GM23338 (cell line): ENCODE measurements around the gene BLACAT1. TPM values are rescaled to one million over a fixed set of nuclear protein-coding genes. Genes with fewer than 3 reads are reported as not detected.

Source experiments
- ATAC-seq: fragments of 200-7000 bp; cut with Tn5 transposase; 3 replicates; pipeline ENCODE4 v1.9.1; 2020
- DNase-seq: peaks from one replicate; pipeline ENCODE4 v3.0.0-alpha.2; 2015; ENCODE audit warnings: low spot score
- H2AFZ ChIP-seq: fragments of 200-600 bp; sonication (generic); 2 replicates; pipeline ENCODE4 v1.8.0; 2016; ENCODE audit warnings: antibody characterized with exemption, mild to moderate bottlenecking, moderate library complexity
- H3F3A ChIP-seq: fragments of 200-600 bp; sonication (generic); replicated peaks from 2 replicates; pipeline ENCODE4 v1.8.0; 2017; ENCODE audit warnings: antibody characterized with exemption, mixed run types, low read depth
- H3K27ac ChIP-seq: fragments of 200-600 bp; sonication (generic); 2 replicates; pipeline ENCODE4 v1.6.1; 2016; ENCODE audit warnings: low read depth
- H3K27me3 ChIP-seq: fragments of 200-600 bp; sonication (generic); 2 replicates; pipeline ENCODE4 v1.8.0; 2016; ENCODE audit warnings: mild to moderate bottlenecking, mixed run types, moderate library complexity; ENCODE audit not compliant: insufficient read depth
- H3K36me3 ChIP-seq: fragments of 200-600 bp; sonication (generic); 2 replicates; pipeline ENCODE4 v1.8.0; 2016; ENCODE audit warnings: mild to moderate bottlenecking; ENCODE audit not compliant: insufficient read depth
- H3K4me1 ChIP-seq: fragments of 200-600 bp; sonication (generic); 2 replicates; pipeline ENCODE4 v1.8.0; 2016; ENCODE audit warnings: mild to moderate bottlenecking, moderate library complexity; ENCODE audit not compliant: insufficient read depth
- H3K4me2 ChIP-seq: fragments of 200-600 bp; sonication (generic); 2 replicates; pipeline ENCODE4 v1.7.1; 2017; ENCODE audit warnings: mixed run types
- H3K4me3 ChIP-seq: fragments of 200-600 bp; sonication (generic); 2 replicates; pipeline ENCODE4 v1.6.1; 2016; ENCODE audit warnings: mixed run types
- H3K79me2 ChIP-seq: fragments of 200-600 bp; sonication (generic); replicated peaks from 2 replicates; pipeline ENCODE4 v1.8.0; 2017; ENCODE audit warnings: mild to moderate bottlenecking; ENCODE audit not compliant: insufficient read depth
- H3K9me2 ChIP-seq: fragments of 200-600 bp; sonication (generic); 2 replicates; pipeline ENCODE4 v1.8.0; 2017; ENCODE audit not compliant: insufficient read depth
- H4K20me1 ChIP-seq: fragments of 200-600 bp; sonication (generic); replicated peaks from 2 replicates; pipeline ENCODE4 v1.8.0; 2017; ENCODE audit warnings: mild to moderate bottlenecking; ENCODE audit not compliant: insufficient read depth
- H3K27ac Mint-ChIP-seq: 2 replicates; pipeline ENCODE4 v1.8.0; 2020; ENCODE audit warnings: inconsistent platforms, mild to moderate bottlenecking, moderate library complexity, mixed read lengths
- H3K27me3 Mint-ChIP-seq: 3 replicates; pipeline ENCODE4 v1.8.0; 2022; ENCODE audit warnings: low read depth, mild to moderate bottlenecking, moderate library complexity, mixed read lengths, inconsistent platforms; ENCODE audit not compliant: insufficient read depth, poor library complexity
- H3K36me3 Mint-ChIP-seq: 3 replicates; pipeline ENCODE4 v1.8.0; 2021; ENCODE audit warnings: low read depth, mild to moderate bottlenecking, inconsistent platforms, moderate library complexity, mixed read lengths
- H3K4me1 Mint-ChIP-seq: 3 replicates; pipeline ENCODE4 v1.8.0; 2020; ENCODE audit warnings: mild to moderate bottlenecking, inconsistent platforms, mixed read lengths
- H3K4me3 Mint-ChIP-seq: 3 replicates; pipeline ENCODE4 v1.8.0; 2021; ENCODE audit warnings: moderate library complexity, mild to moderate bottlenecking, inconsistent platforms, mixed read lengths
- H3K9me3 Mint-ChIP-seq: 3 replicates; pipeline ENCODE4 v1.8.0; 2020; ENCODE audit warnings: moderate library complexity, mild to moderate bottlenecking, inconsistent platforms, mixed read lengths
- CREB1 ChIP-seq: fragments of 250-450 bp; sonication (Bioruptor Pico); IDR thresholded peaks from 2 replicates; pipeline ENCODE4 v1.5.0; 2020; ENCODE audit warnings: low read depth, mild to moderate bottlenecking, moderate library complexity
- CTCF ChIP-seq, 2 experiments: fragments of 200-600 bp in 1 of 2; sonication (generic) in 1 of 2; conservative IDR thresholded peaks; 2 replicates each; pipeline versions ENCODE4 v1.5.1 to v1.6.1; 2016 to 2017; ENCODE audit warnings: antibody characterized with exemption in 2 of 2, low read depth in 2 of 2, mild to moderate bottlenecking in 2 of 2, moderate library complexity in 1 of 2
- EZH2 ChIP-seq: fragments of 200-600 bp; sonication (generic); IDR thresholded peaks from one replicate; pipeline ENCODE4 v1.8.0; 2017; ENCODE audit warnings: antibody characterized with exemption, mild to moderate bottlenecking, low read depth; ENCODE audit not compliant: unreplicated experiment
- JUNB ChIP-seq: IDR thresholded peaks from one replicate; pipeline ENCODE4 v1.6.1; 2016; ENCODE audit warnings: antibody characterized with exemption; ENCODE audit not compliant: unreplicated experiment
- NANOG ChIP-seq: IDR thresholded peaks from 2 replicates; pipeline ENCODE4 v1.6.1; 2016; ENCODE audit warnings: antibody characterized with exemption, borderline replicate concordance
- POLR2AphosphoS5 ChIP-seq: IDR thresholded peaks from 2 replicates; pipeline ENCODE4 v1.6.1; 2016; ENCODE audit warnings: antibody characterized with exemption, low read depth
- REST ChIP-seq: IDR thresholded peaks from one replicate; pipeline ENCODE4 v1.6.1; 2018; ENCODE audit warnings: antibody characterized with exemption; ENCODE audit not compliant: unreplicated experiment
- STAT1 ChIP-seq: IDR thresholded peaks from one replicate; pipeline ENCODE4 v1.6.1; 2016; ENCODE audit warnings: antibody characterized with exemption; ENCODE audit not compliant: unreplicated experiment
- ZNF114 ChIP-seq: fragments of 250-450 bp; sonication (Bioruptor Pico); IDR thresholded peaks from 2 replicates; pipeline ENCODE4 v1.5.0; 2020; ENCODE audit warnings: mild to moderate bottlenecking, moderate library complexity
- ZNF462 ChIP-seq: fragments of 250-450 bp; sonication (Bioruptor Pico); IDR thresholded peaks from 2 replicates; pipeline ENCODE4 v1.5.0; 2020; ENCODE audit warnings: mild to moderate bottlenecking, moderate library complexity
- polyA plus RNA-seq: library from polyadenylated mRNA; unstranded; fragments of >200 nt; fragmentation: Nextera tagmentation; extraction: Ambion mirVana; gene quantifications from 2 replicates; pipeline ENCODE4 v1.2.1, GENCODE V29; 2016
- total RNA-seq: library from RNA; depleted of rRNA; stranded (reverse); fragments of >200 nt; shearing (Covaris generic); gene quantifications from 2 replicates; pipeline ENCODE4 v1.2.3, GENCODE V29; 2014

BLACAT1 gene
- total and polyA plus RNA-seq, 2 experiments from 2014 or later: 1.6 to 6.2 TPM

- no peak for DNase-seq
- Mint-ChIP-seq H3K4me1 (peaks cover 35% of the 10 kb centered on the region), H3K27me3 (no peaks in the 10 kb centered on the region), H3K27ac (no peak overlapping the region), H3K36me3 (no peaks in the 10 kb centered on the region), H3K4me3 (no peak overlapping the region), H3K9me3 (no peaks in the 10 kb centered on the region)
- no peaks in the 10 kb centered on the region for H3K79me2 ChIP-seq
- H3K27ac ChIP-seq: no peak overlapping the region
- no peak overlapping the region for H3K4me3 ChIP-seq
- H3K9me2 ChIP-seq: no peaks in the 10 kb centered on the region
- H3K36me3 ChIP-seq: no peaks in the 10 kb centered on the region
- no peaks in the 10 kb centered on the region for H3K27me3 ChIP-seq
- H3K4me1 ChIP-seq: peaks cover 28% of the 10 kb centered on the region
- TF ChIP-seq STAT1: no peak
- no peaks in the 10 kb centered on the region for H4K20me1 ChIP-seq
- no peak for ATAC-seq
- H3K4me2 ChIP-seq: no peak overlapping the region
- H2AFZ ChIP-seq: no peak overlapping the region
- no peaks in the 10 kb centered on the region for H3F3A ChIP-seq
Observed at GRCh38 chr1:205420938-205421337, 34.9 kb downstream of the BLACAT1 start.

- Mint-ChIP-seq H3K27ac (no peak overlapping the region), H3K36me3 (no peaks in the 10 kb centered on the region), H3K4me3 (no peak overlapping the region), H3K9me3 (no peaks in the 10 kb centered on the region), H3K4me1 (peaks cover 12% of the 10 kb centered on the region), H3K27me3 (peaks cover 8% of the 10 kb centered on the region)
- ATAC-seq (no peak), DNase-seq (no peak)
- Histone ChIP-seq H3K4me2 (no peak overlapping the region), H3K4me1 (peaks cover 3% of the 10 kb centered on the region), H3F3A (0 out of 2 replicates have a peak, but pooled peaks cover 2% of the 10 kb centered on the region), H3K36me3 (no peaks in the 10 kb centered on the region), H3K9me2 (no peaks in the 10 kb centered on the region), H3K4me3 (no peak overlapping the region), H4K20me1 (no peaks in the 10 kb centered on the region), H3K79me2 (no peaks in the 10 kb centered on the region), H3K27me3 (no peaks in the 10 kb centered on the region), H2AFZ (no peak overlapping the region), H3K27ac (no peak overlapping the region)
- TF ChIP-seq NANOG (no peak), STAT1 (no peak), JUNB (no peak), REST (no peak), CTCF (conservative IDR thresholded peaks at IDR 0.05; ENCODE audit: low read depth in 2 of 2) (no peak), EZH2 (no peak), CREB1 (no peak), ZNF462 (no peak), ZNF114 (CRISPR knock-in tag) (no peak), POLR2AphosphoS5 (no peak)
Observed at GRCh38 chr1:205417870-205418635, 37.8 kb downstream of the BLACAT1 start.
